Activated CD8-positive, alpha-beta memory T cell treated with anti-CD3 and anti-CD28 coated beads, Interleukin-2, amount 10 ng/mL, durations not matched to agents 7 days and 5 days (primary cell): ENCODE results near the gene SOCS7. TPM values are rescaled to one million over a fixed set of nuclear protein-coding genes. Genes with fewer than 3 reads are reported as not detected.

Source experiments
- ATAC-seq: fragments of 150-1000 bp; cut with Tn5 transposase; one replicate; pipeline ENCODE4 v1.10.0; 2021; ENCODE audit warnings: moderate library complexity
- CTCF ChIA-PET: fragments of 350-600 bp; sonication (Branson Sonifier 250); formaldehyde crosslinking; loops from one replicate; lab custom pipeline; 2021; ENCODE audit warnings: antibody characterized with exemption; lab: Charles Lee
- DNase-seq: peaks from one replicate; pipeline ENCODE4 v3.0.0-alpha.2; 2020
- H3K27ac Mint-ChIP-seq: one replicate; pipeline ENCODE4 v1.8.0; 2021; ENCODE audit warnings: mild to moderate bottlenecking, mixed read lengths
- H3K27me3 Mint-ChIP-seq: one replicate; pipeline ENCODE4 v1.8.0; 2021; ENCODE audit warnings: mixed read lengths
- H3K36me3 Mint-ChIP-seq: one replicate; pipeline ENCODE4 v1.8.0; 2021; ENCODE audit warnings: mild to moderate bottlenecking, mixed read lengths
- H3K4me1 Mint-ChIP-seq: one replicate; pipeline ENCODE4 v1.8.0; 2021; ENCODE audit warnings: mixed read lengths
- H3K4me3 Mint-ChIP-seq: one replicate; pipeline ENCODE4 v1.8.0; 2021; ENCODE audit warnings: mild to moderate bottlenecking, moderate library complexity, mixed read lengths
- H3K9me3 Mint-ChIP-seq: one replicate; pipeline ENCODE4 v1.8.0; 2022; ENCODE audit warnings: low read depth, mixed read lengths
- total RNA-seq, 2 experiments: library from RNA; stranded (reverse); gene quantifications; one replicate each; pipeline ENCODE4 v1.2.3, GENCODE V29; 2021

Gene SOCS7
- total RNA-seq, 2 experiments from 2014 or later, result 16.2 to 16.8 TPM

- H3K27me3 Mint-ChIP-seq, result no peaks in the 10 kb centered on the region
- ATAC-seq (no peak), DNase-seq (no peak)
- H3K9me3 Mint-ChIP-seq, result no peaks in the 10 kb centered on the region
- H3K4me1 Mint-ChIP-seq, result peaks cover 30% of the 10 kb centered on the region
- no peak overlapping the region for H3K27ac Mint-ChIP-seq
- no peak overlapping the region for H3K4me3 Mint-ChIP-seq
- CTCF ChIA-PET, result interaction anchor here (4.1 to 17.4 kb wide), 2 partner anchors 8 to 57 kb away, joined by 21 to 334 read pairs; no protein-coding TSS in a partner anchor
- no peaks in the 10 kb centered on the region for H3K36me3 Mint-ChIP-seq
Observed at GRCh38 chr17:38357486-38358123, 6.0 kb downstream of the SOCS7 start.

- no peak overlapping the region for H3K27ac Mint-ChIP-seq
- DNase-seq (no peak), ATAC-seq (no peak)
- CTCF ChIA-PET, result interaction anchor here (4.1 to 17.4 kb wide), 2 partner anchors 9 to 56 kb away, joined by 21 to 334 read pairs; no protein-coding TSS in a partner anchor
- H3K27me3 Mint-ChIP-seq, result no peaks in the 10 kb centered on the region
- no peak overlapping the region for H3K4me3 Mint-ChIP-seq
- no peaks in the 10 kb centered on the region for H3K9me3 Mint-ChIP-seq
- peaks cover 19% of the 10 kb centered on the region for H3K4me1 Mint-ChIP-seq
- H3K36me3 Mint-ChIP-seq, result no peaks in the 10 kb centered on the region
Observed at GRCh38 chr17:38358586-38359513, 7.2 kb downstream of the SOCS7 start.

- ATAC-seq, result no peak
- H3K9me3 Mint-ChIP-seq, result no peaks in the 10 kb centered on the region
- no peaks in the 10 kb centered on the region for H3K27me3 Mint-ChIP-seq
- no peak overlapping the region for H3K27ac Mint-ChIP-seq
- CTCF ChIA-PET, result interaction anchor here (0.7 to 1.5 kb wide), 5 partner anchors 10 to 53 kb away, joined by 3 to 4 read pairs (median 3); partner anchors contain the start of gene SOCS7
- H3K36me3 Mint-ChIP-seq, result no peaks in the 10 kb centered on the region
- H3K4me1 Mint-ChIP-seq, result peaks cover under 1% of the 10 kb centered on the region
- no peak overlapping the region for H3K4me3 Mint-ChIP-seq
- no peak for DNase-seq
Observed at GRCh38 chr17:38361694-38362465, 10.2 kb downstream of the SOCS7 start.

DNA sequence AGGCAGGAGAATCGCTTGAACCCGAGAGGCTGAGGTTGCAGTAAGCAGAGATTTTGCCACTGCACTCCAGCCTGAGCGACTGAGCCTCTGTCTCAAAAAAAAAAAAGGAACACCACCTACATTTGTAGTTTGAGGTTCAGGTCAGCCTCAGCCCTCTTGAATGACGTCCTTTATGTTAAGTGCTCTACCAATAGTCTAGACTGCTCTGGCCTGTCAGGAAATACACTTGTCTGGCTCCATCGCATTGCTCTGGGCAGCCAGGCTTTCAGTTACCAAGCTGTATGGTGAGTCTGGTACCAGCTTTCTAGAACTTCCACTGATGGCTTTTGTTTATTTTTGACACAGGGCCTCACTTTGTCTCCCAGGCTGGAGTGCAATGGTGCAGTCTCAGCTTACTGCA, 11.4 kb downstream of the SOCS7 start:
- H3K4me3 Mint-ChIP-seq, result no peak overlapping the region
- ATAC-seq (no peak), DNase-seq (no peak)
- H3K27me3 Mint-ChIP-seq, result no peaks in the 10 kb centered on the region
- no peak overlapping the region for H3K27ac Mint-ChIP-seq
- H3K4me1 Mint-ChIP-seq, result no peaks in the 10 kb centered on the region
- H3K9me3 Mint-ChIP-seq, result no peaks in the 10 kb centered on the region
- no peaks in the 10 kb centered on the region for H3K36me3 Mint-ChIP-seq
- CTCF ChIA-PET, result no interaction called here

- no peaks in the 10 kb centered on the region for H3K9me3 Mint-ChIP-seq
- H3K27me3 Mint-ChIP-seq, result no peaks in the 10 kb centered on the region
- DNase-seq, result no peak
- H3K4me1 Mint-ChIP-seq, result peaks cover 3% of the 10 kb centered on the region
- H3K4me3 Mint-ChIP-seq, result no peak overlapping the region
- H3K27ac Mint-ChIP-seq, result no peak overlapping the region
- CTCF ChIA-PET, result interaction anchor here (2.4 kb wide), 1 partner anchor 10 kb away, joined by 8 read pairs; no protein-coding TSS in a partner anchor
- ATAC-seq, result no peak
- H3K36me3 Mint-ChIP-seq, result peaks cover 5% of the 10 kb centered on the region
Observed at GRCh38 chr17:38364741-38365140, 13.1 kb downstream of the SOCS7 start.

- Mint-ChIP-seq H3K27ac (no peak overlapping the region), H3K4me1 (peaks cover 3% of the 10 kb centered on the region)
- CTCF ChIA-PET, result interaction anchor here (2.0 kb wide), 1 partner anchor 20 kb away, joined by 6 read pairs; no protein-coding TSS in a partner anchor
Observed at GRCh38 chr17:38369124-38369886, 17.7 kb downstream of the SOCS7 start.

GRCh38 chr17:38379448-38379847, 27.8 kb downstream of the SOCS7 start:
- ATAC-seq (no peak), DNase-seq (no peak)
- H3K27ac Mint-ChIP-seq, result no peak overlapping the region
- no peaks in the 10 kb centered on the region for H3K4me1 Mint-ChIP-seq
- H3K4me3 Mint-ChIP-seq, result no peak overlapping the region
- no peaks in the 10 kb centered on the region for H3K27me3 Mint-ChIP-seq
- no peaks in the 10 kb centered on the region for H3K9me3 Mint-ChIP-seq
- H3K36me3 Mint-ChIP-seq, result peaks cover 7% of the 10 kb centered on the region
- CTCF ChIA-PET, result interaction anchor here (1.1 to 3.5 kb wide), 3 partner anchors 30 to 288 kb away, joined by 3 to 13 read pairs (median 3); no protein-coding TSS in a partner anchor

More at GRCh38 chr17:38369124-38369886, 17.7 kb downstream of the SOCS7 start:
- H3K27me3 Mint-ChIP-seq, result no peaks in the 10 kb centered on the region
- ATAC-seq, result no peak
- DNase-seq, result no peak
- no peaks in the 10 kb centered on the region for H3K9me3 Mint-ChIP-seq
- H3K36me3 Mint-ChIP-seq, result peaks cover 14% of the 10 kb centered on the region
- no peak overlapping the region for H3K4me3 Mint-ChIP-seq

GRCh38 chr17:38395090-38395489, 43.4 kb downstream of the SOCS7 start:
- Mint-ChIP-seq H3K4me3 (no peak overlapping the region), H3K27me3 (no peaks in the 10 kb centered on the region), H3K27ac (no peak overlapping the region), H3K36me3 (peaks cover 11% of the 10 kb centered on the region), H3K9me3 (no peaks in the 10 kb centered on the region), H3K4me1 (no peaks in the 10 kb centered on the region)
- DNase-seq, result no peak
- CTCF ChIA-PET, result interaction anchor here (1.5 kb wide), 1 partner anchor 19 kb away, joined by 6 read pairs; no protein-coding TSS in a partner anchor
- ATAC-seq, result no peak

- H3K36me3 Mint-ChIP-seq, result peaks cover 13% of the 10 kb centered on the region
- no peaks in the 10 kb centered on the region for H3K27me3 Mint-ChIP-seq
- H3K4me1 Mint-ChIP-seq, result peaks cover 6% of the 10 kb centered on the region
- ATAC-seq (no peak), DNase-seq (no peak)
- H3K27ac Mint-ChIP-seq, result no peak overlapping the region
- H3K4me3 Mint-ChIP-seq, result no peak overlapping the region
- H3K9me3 Mint-ChIP-seq, result no peaks in the 10 kb centered on the region
- CTCF ChIA-PET, result interaction anchor here (0.7 kb wide), 1 partner anchor 17 kb away, joined by 3 read pairs; no protein-coding TSS in a partner anchor
Observed at GRCh38 chr17:38397227-38397626, 45.6 kb downstream of the SOCS7 start.

DNA sequence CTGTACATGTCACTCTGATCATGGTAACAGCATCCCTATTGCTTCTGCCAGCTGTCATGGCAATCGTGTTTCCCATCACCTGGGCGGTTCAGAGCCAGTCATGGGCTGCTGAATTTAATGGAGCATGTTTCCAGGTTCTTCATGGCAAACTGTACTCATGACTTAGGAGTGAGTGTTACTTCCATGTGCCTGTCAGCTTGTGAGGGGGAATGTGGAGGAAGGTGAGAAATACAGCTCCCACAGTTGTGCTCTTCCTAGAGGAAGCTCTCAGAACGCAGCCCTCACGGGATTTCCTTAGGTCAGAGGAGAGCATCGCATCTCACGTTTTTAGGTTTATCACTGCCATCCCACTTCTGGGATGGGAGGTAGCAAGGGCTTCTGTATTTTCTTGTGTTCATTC, 48.6 kb downstream of the SOCS7 start:
- ATAC-seq, result no peak
- Mint-ChIP-seq H3K27ac (no peak overlapping the region), H3K9me3 (no peaks in the 10 kb centered on the region), H3K27me3 (no peaks in the 10 kb centered on the region), H3K4me3 (no peak overlapping the region), H3K36me3 (peaks cover 13% of the 10 kb centered on the region), H3K4me1 (peaks cover 6% of the 10 kb centered on the region)
- CTCF ChIA-PET, result interaction anchor here (0.8 to 2.6 kb wide), 4 partner anchors 14 to 75 kb away, joined by 3 to 10 read pairs (median 6); partner anchors contain the start of gene SOCS7
- DNase-seq, result no peak

- CTCF ChIA-PET, result interaction anchor here (2.6 to 2.8 kb wide), 2 partner anchors 12 to 52 kb away, joined by 7 to 10 read pairs; no protein-coding TSS in a partner anchor
- no peak for ATAC-seq
- Mint-ChIP-seq H3K27ac (no peak overlapping the region), H3K36me3 (peaks cover 8% of the 10 kb centered on the region), H3K4me3 (no peak overlapping the region), H3K4me1 (peaks cover 6% of the 10 kb centered on the region), H3K9me3 (no peaks in the 10 kb centered on the region), H3K27me3 (no peaks in the 10 kb centered on the region)
- DNase-seq, result no peak
Observed at GRCh38 chr17:38401459-38401858, 49.8 kb downstream of the SOCS7 start.

DNA sequence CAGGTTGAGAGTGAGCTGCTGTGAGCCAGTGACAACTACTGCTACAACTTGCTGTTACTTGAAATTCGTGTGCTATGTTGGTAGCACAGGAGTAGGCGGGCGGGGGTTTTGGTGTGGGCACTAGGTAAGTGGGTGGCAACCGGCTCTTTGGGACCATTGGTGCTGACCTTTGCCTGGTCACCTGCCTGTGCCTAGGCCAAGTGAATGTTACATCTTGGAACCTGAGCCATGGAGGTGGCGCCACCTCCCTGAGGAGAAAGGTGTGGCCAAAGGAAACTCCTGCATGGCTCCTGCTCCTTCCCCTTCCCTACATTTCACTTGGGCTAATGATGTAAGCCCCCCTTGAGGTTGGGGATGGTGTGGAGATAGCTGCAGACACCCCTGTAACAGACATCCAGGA, 51.3 kb downstream of the SOCS7 start:
- no peak for ATAC-seq
- Mint-ChIP-seq H3K4me1 (peaks cover 6% of the 10 kb centered on the region), H3K27me3 (no peaks in the 10 kb centered on the region), H3K27ac (no peak overlapping the region), H3K36me3 (peaks cover 5% of the 10 kb centered on the region), H3K4me3 (no peak overlapping the region), H3K9me3 (no peaks in the 10 kb centered on the region)
- DNase-seq, result no peak
- CTCF ChIA-PET, result interaction anchor here (1.2 to 2.8 kb wide), 4 partner anchors 11 to 54 kb away, joined by 3 to 10 read pairs (median 8); no protein-coding TSS in a partner anchor
